Measurements from ENCODE around the gene RPRD1A.

Gene RPRD1A

GRCh38 chr18:36108196-36108595 lies 40.8 kb upstream of the RPRD1A start:
- DNase-seq (ENCODE audit: low read depth) = no peak
- H3K4me3 ChIP-seq (ENCODE audit: low read depth, low read length) = no peak overlapping the region
- TF ChIP-seq CTCF (conservative IDR thresholded peaks at IDR 0.05; ENCODE audit: low read depth, low read length) = no peak

- TF ChIP-seq CTCF (conservative IDR thresholded peaks at IDR 0.05; ENCODE audit: low read depth, low read length) = no peak
- DNase-seq (ENCODE audit: low read depth) = no peak
- H3K4me3 ChIP-seq (ENCODE audit: low read depth, low read length) = no peak overlapping the region
These were observed 40.1 kb upstream of the RPRD1A start for GRCh38 chr18:36107477-36107876.

GRCh38 chr18:36104749-36105148 lies 37.4 kb upstream of the RPRD1A start:
- no peak for DNase-seq (ENCODE audit: low read depth)
- TF ChIP-seq CTCF (conservative IDR thresholded peaks at IDR 0.05; ENCODE audit: low read depth, low read length) = no peak
- H3K4me3 ChIP-seq (ENCODE audit: low read depth, low read length) = no peak overlapping the region

- H3K4me3 ChIP-seq (ENCODE audit: low read depth, low read length) = no peak overlapping the region
- DNase-seq (ENCODE audit: low read depth) = no peak
- TF ChIP-seq CTCF (conservative IDR thresholded peaks at IDR 0.05; ENCODE audit: low read depth, low read length) = no peak
These were observed 34.6 kb upstream of the RPRD1A start for GRCh38 chr18:36101943-36102342.

GRCh38 chr18:36099311-36099710 lies 32.0 kb upstream of the RPRD1A start:
- TF ChIP-seq CTCF (conservative IDR thresholded peaks at IDR 0.05; ENCODE audit: low read depth, low read length) = no peak
- DNase-seq (ENCODE audit: low read depth) = no peak
- no peak overlapping the region for H3K4me3 ChIP-seq (ENCODE audit: low read depth, low read length)

- H3K4me3 ChIP-seq (ENCODE audit: low read depth, low read length) = no peak overlapping the region
- DNase-seq (ENCODE audit: low read depth) = no peak
- no peak for TF ChIP-seq CTCF (conservative IDR thresholded peaks at IDR 0.05; ENCODE audit: low read depth, low read length)
These were observed 29.6 kb upstream of the RPRD1A start for GRCh38 chr18:36096955-36097354.

GRCh38 chr18:36095936-36096519 lies 28.7 kb upstream of the RPRD1A start:
- peak; percentile 90 for DNase-seq (ENCODE audit: low read depth)
- no peak overlapping the region for H3K4me3 ChIP-seq (ENCODE audit: low read depth, low read length)
- TF ChIP-seq CTCF (conservative IDR thresholded peaks at IDR 0.05; ENCODE audit: low read depth, low read length) = peak; percentile 56

Measured in choroid plexus epithelial cell (primary cell).